Measurements from ENCODE around the gene ETFA.

DNA sequence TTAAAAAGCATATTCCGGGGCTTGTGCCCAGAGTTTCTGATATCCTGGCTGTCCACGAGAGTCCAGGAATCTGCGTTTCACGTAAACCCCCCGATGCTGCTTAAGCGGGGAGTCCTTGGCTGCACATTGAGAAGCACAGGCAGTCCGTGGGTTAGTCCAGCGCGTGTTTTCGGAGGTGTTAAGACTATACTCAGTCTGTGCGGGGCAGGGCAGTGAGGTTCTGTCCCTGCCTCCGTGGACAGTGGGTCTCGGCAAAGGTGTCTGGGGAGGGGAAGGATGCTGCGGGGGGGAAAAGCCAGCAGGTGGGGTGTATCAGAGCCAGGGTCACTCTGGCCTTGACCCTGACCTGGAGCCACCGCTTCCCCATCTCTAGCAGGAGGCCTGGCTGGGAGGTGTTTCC lies 145.3 kb downstream of the ETFA start:
- TF ChIP-seq YY1 (IDR thresholded peaks at IDR 0.05; ENCODE audit: low read depth, low read length) = no peak
- TF ChIP-seq CTCF (IDR thresholded peaks at IDR 0.05; ENCODE audit: control extremely low read depth in 1 of 3, insufficient read depth in 1 of 3, low read depth in 1 of 3, low read length in 3 of 3) = no peak
- TF ChIP-seq EZH2 (IDR thresholded peaks at IDR 0.05; ENCODE audit: low read depth, low read length, severe bottlenecking) = no peak
- no peak for TF ChIP-seq POLR2A (IDR thresholded peaks at IDR 0.05; ENCODE audit: control extremely low read depth in 1 of 2, low read depth in 2 of 2, low read length in 2 of 2)
- no peak for TF ChIP-seq MAX (IDR thresholded peaks at IDR 0.05)
- no peak for TF ChIP-seq KDM1A (IDR thresholded peaks at IDR 0.05; ENCODE audit: borderline replicate concordance, low read length)
- TF ChIP-seq NRF1 (IDR thresholded peaks at IDR 0.05; ENCODE audit: low read depth, low read length) = no peak
- no peak for TF ChIP-seq RNF2 (IDR thresholded peaks at IDR 0.05; ENCODE audit: borderline replicate concordance, low read depth, low read length, missing control alignments, poor library complexity, severe bottlenecking)
- TF ChIP-seq EGR1 (IDR thresholded peaks at IDR 0.05; ENCODE audit: borderline replicate concordance, low read depth, low read length) = no peak
- no peak for TF ChIP-seq POLR2AphosphoS5 (IDR thresholded peaks at IDR 0.05; ENCODE audit: low read depth, low read length)
- no peak for TF ChIP-seq MAFK (IDR thresholded peaks at IDR 0.05; ENCODE audit: low read depth, low read length)
- TF ChIP-seq CHD2 (IDR thresholded peaks at IDR 0.05; ENCODE audit: low read length) = no peak
- no peak for TF ChIP-seq GTF2F1 (IDR thresholded peaks at IDR 0.05; ENCODE audit: borderline replicate concordance, low read depth, low read length)

Data from H1 (cell line).